Measurements from ENCODE around the gene CLDND1.
"Not testable (repeated sequence)": the region's sequence is repeated elsewhere in the genome, so short reads cannot be mapped to it uniquely, and the experiment has no call there.

CLDND1 gene

DNA sequence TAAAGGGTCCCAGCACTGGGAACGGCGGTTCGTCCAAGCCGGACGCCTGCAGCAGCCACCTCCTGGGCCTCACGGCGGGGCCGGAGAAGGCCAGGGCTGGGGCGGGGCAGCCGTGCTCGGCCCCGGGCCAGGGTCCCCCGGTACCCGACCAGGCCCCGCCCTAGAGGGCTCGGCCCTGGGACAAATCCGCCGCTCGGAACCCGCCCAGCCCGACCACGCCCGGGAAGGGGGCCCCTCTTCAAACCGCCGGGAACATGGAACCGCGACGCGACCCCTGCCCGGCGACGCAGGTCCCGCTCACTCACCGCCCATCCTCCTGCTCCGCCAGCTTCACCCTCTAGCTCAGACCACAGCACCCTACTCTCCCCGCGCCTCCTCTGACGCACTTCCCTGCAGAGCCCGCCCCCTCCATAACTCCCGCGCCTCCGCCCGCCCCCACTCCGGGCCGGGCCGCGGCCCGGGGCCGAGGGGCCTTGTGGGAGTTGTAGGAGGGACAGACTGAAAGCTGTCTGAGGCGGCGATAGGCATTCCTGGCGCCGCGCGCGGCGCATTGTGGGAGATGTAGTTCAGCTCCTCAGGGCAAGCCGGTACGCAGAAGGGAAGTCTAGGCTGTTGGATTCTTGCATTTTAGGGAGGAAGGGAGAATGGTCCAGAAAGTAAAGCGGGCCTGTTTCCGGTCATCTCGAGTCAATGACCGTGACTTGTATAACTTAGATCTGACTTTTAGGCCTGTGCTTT is at the start of gene CLDND1:
Gene CLDND1, minus strand, starts transcription at position 359 of the 738 bp plus-strand sequence. CDS start 1,478 bp downstream, outside the sequence.
- peak; percentile 94 for DNase-seq

- DNase-seq, result no peak
Observed at GRCh38 chr3:98568402-98568801, 45.7 kb upstream of the CLDND1 start.

DNA sequence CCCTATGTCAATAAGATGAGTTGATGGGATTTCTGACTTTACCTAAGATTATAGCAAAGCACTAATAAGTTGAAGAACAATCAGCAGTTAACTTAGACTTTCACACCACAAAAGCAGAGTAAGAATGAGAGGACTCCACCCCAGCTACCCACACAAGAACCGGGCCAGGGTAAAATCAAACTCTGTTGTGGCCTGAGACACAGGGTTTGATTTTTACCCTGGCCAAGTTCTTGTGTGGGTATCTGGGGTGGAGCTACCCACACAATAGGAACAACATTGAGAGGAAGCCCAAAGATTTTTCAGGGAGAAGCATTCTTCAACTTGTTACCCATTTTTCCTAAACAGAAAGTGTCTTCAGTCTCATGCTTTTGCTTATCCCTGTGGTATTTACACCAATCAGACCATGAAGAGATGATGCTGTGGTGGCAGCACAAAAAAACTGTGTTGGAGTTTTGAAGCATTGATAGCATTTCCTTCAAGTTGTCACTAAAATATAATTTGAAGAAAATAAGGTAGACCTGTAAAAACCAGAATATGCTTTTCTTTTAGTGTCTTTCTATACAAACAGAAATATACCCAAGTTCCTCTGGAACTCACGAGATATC is 45.1 kb upstream of the CLDND1 start:
- no peak for DNase-seq

- no peak for DNase-seq
Observed at GRCh38 chr3:98565843-98566242, 43.1 kb upstream of the CLDND1 start.

GRCh38 chr3:98565237-98565643 is 42.5 kb upstream of the CLDND1 start:
- no peak for DNase-seq

GRCh38 chr3:98564282-98565005 is 41.7 kb upstream of the CLDND1 start:
- no peak for DNase-seq

- DNase-seq, result no peak
Observed at GRCh38 chr3:98563661-98564281, 41.1 kb upstream of the CLDND1 start.

- DNase-seq, result no peak
Observed at GRCh38 chr3:98561727-98562521, 39.2 kb upstream of the CLDND1 start.

DNA sequence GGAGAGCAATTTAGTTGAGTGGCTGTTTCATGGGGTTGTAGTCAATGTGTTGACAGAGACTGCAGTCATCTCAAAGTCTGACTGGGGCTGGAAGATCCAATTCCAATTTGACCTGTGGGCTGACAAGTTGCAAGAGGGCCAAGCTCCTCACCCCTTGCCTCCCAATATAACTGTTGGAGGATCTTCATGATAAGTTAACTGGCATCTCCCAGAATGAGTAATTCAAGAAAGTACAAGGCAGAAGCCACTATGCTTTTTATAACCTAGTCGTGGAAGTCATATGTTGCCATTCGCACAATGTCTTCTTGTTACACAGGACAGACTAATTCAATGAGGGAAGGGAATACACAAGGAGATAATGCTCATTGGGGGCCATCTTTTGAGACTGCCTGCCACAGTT is 38.2 kb upstream of the CLDND1 start:
- DNase-seq, result no peak

DNA sequence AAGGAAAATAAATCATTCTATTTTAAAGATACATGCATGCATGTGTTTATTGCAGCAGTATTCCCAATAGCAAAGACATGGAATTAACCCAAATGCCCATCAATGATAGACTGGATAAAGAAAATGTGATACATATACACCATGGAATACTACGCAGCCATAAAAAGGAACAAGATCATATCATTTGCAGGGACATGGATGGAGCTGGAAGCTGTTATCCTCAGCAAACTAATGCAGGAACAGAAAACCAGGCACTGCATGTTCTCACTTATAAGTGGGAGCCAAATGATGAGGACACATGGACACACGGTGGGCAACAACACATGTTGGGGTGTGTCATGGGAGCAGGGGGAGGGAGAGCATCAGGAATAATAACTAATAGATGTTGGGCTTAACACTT is 37.1 kb upstream of the CLDND1 start:
- not testable (repeated sequence) for DNase-seq

GRCh38 chr3:98558100-98558827 is 35.6 kb upstream of the CLDND1 start:
- DNase-seq, result no peak

GRCh38 chr3:98557324-98558010 is 34.8 kb upstream of the CLDND1 start:
- no peak for DNase-seq

- DNase-seq, result no peak
Observed at GRCh38 chr3:98556164-98557130, 33.7 kb upstream of the CLDND1 start.

DNA sequence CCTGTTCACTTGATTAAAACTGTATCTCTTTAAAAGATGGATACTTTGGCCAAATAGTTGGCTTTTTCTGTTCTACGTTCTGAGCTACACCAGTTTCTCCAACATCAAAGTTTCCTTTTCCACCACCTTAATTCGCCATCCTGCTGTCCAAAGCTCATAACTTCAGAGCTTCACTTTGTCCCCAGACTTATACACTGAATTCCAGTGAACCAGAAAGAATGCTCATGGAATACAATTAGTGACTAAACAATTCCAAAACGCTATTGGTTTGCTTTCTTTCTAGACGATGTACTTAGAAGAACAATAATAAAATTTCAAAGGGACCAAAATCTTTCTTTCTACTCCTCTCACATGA is 32.3 kb upstream of the CLDND1 start:
- no peak for DNase-seq

- DNase-seq, result no peak
Observed at GRCh38 chr3:98554580-98554979, 31.9 kb upstream of the CLDND1 start.

- DNase-seq, result no peak
Observed at GRCh38 chr3:98553753-98554152, 31.1 kb upstream of the CLDND1 start.

- no peak for DNase-seq
Observed at GRCh38 chr3:98553021-98553563, 30.4 kb upstream of the CLDND1 start.

DNA sequence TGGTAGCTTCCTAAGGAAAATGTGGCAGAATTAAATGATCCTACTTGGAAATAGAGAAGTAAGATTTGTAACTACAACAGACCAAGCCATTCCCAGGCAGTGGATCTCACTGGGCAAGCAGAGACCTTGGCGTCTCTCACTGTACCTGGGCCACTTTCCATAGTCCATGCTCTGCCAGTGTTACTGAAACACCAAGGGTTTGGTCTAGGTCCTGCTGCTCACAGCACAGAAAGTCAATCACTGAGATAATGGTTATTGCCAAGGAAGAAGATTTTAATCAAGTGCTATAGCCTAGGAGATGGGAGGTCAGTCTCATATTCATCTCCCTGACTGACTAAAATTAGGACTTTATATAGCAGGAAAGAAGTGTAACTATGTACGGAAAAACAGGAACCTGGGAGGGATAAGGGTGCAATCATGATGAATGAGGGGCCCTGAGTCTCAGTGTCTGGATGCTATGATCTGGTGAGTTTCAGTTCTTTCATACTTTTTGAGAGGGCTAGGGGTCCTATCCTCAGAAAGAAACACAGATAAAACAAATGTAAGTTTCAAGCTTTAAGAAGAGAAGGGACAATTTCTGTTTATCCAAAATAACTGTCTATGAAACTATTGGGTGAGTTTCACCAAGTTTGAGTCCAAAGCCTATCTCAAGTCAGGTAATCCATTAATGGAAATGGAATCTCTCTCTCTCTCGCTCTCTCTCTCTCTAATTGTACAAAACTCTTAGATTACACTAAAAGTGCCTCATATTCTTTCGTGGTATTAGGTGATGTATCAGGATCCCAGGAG is 29.7 kb upstream of the CLDND1 start:
- DNase-seq, result no peak

DNA sequence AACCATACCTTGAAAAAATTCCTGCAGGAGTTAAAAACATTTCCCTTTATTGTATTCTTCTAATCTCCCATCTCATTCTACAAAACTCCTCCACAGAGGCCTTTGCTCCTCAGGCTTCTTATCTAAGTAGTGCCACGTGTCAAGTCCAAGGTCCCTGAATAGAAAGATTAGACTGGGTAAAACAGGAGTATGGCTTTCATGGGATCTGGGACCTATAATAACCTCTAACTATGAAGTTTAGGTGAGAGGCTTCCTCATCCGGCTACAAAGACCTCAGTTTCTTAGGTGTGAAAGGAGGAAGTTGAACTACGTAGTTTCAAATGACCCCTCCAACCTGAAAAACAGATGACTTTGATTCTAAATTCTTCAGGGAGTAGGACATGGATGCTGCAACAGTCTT is 29.1 kb upstream of the CLDND1 start:
- DNase-seq, result no peak
